CD14-positive monocyte (primary cell): ENCODE results near the gene CXCL11. TPM values are rescaled to one million over a fixed set of nuclear protein-coding genes. Genes with fewer than 3 reads are reported as not detected.
A peak's percentile ranks its signal among the peaks of the same experiment; 100 is the strongest.

ENCODE experiments used
- DNase-seq, 3 donors: peaks; one replicate each; pipeline ENCODE4 v3.0.0-alpha.2; 2011 to 2022
- H2AFZ ChIP-seq: 2 replicates; pipeline ENCODE4 v1.6.0; 2012; ENCODE audit warnings: mild to moderate bottlenecking, low read depth, low read length, inconsistent platforms; ENCODE audit not compliant: insufficient read depth, poor library complexity, severe bottlenecking
- H3K27ac ChIP-seq, 2 donors: 1 replicate in 1 of 2; 2 replicates in 1 of 2; pipeline ENCODE4 v1.5.1; 2012 to 2013; ENCODE audit warnings: low read length in 2 of 2, control low read depth in 1 of 2, inconsistent platforms in 1 of 2, low read depth in 1 of 2, mild to moderate bottlenecking in 1 of 2
- H3K27me3 ChIP-seq, 2 donors: one replicate each; pipeline versions ENCODE4 v1.6.0 to v1.6.1; 2011 to 2013; ENCODE audit warnings: low read length in 2 of 2; ENCODE audit not compliant: control insufficient read depth in 2 of 2, insufficient read depth in 2 of 2
- H3K36me3 ChIP-seq, 2 donors: replicated peaks in 1 of 2; 1 replicate in 1 of 2; 2 replicates in 1 of 2; pipeline versions ENCODE4 v1.5.1 to v1.6.1; 2012 to 2013; ENCODE audit warnings: low read length in 2 of 2, control low read depth in 1 of 2, inconsistent platforms in 1 of 2, mild to moderate bottlenecking in 1 of 2; ENCODE audit not compliant: insufficient read depth in 2 of 2, control insufficient read depth in 1 of 2
- H3K4me1 ChIP-seq, 2 donors: 1 replicate in 1 of 2; 2 replicates in 1 of 2; pipeline versions ENCODE4 v1.5.1 to v1.6.1; 2012 to 2013; ENCODE audit warnings: low read length in 2 of 2, control low read depth in 1 of 2, inconsistent platforms in 1 of 2, mild to moderate bottlenecking in 1 of 2, moderate library complexity in 1 of 2; ENCODE audit not compliant: insufficient read depth in 2 of 2, control insufficient read depth in 1 of 2
- H3K4me2 ChIP-seq: replicated peaks from 2 replicates; pipeline ENCODE3; 2012; ENCODE audit warnings: low read length, moderate library complexity, mild to moderate bottlenecking; ENCODE audit not compliant: poor library complexity, severe bottlenecking; ENCODE audit errors: extremely low read depth
- H3K4me3 ChIP-seq, 3 experiments: fragments of 200-600 bp in 1 of 3; sonication (generic) in 1 of 3; replicated peaks in 1 of 3; 1 replicate in 2 of 3; 2 replicates in 1 of 3; pipeline ENCODE4 v1.5.1; 2011 to 2013; ENCODE audit warnings: low read length in 3 of 3, mild to moderate bottlenecking in 3 of 3, control low read depth in 2 of 3, low read depth in 2 of 3, inconsistent platforms in 1 of 3, moderate library complexity in 1 of 3
- H3K79me2 ChIP-seq: 2 replicates; pipeline ENCODE4 v1.6.0; 2012; ENCODE audit warnings: mild to moderate bottlenecking, control low read depth, inconsistent platforms, low read length, moderate library complexity; ENCODE audit not compliant: insufficient read depth
- H3K9ac ChIP-seq: 2 replicates; pipeline ENCODE4 v1.6.0; 2017; ENCODE audit warnings: low read length, mild to moderate bottlenecking; ENCODE audit not compliant: insufficient read depth, poor library complexity, severe bottlenecking
- H3K9me3 ChIP-seq, 2 donors: replicated peaks in 1 of 2; 1 replicate in 1 of 2; 2 replicates in 1 of 2; pipeline versions ENCODE4 v1.5.1 to v1.6.1; 2012 to 2013; ENCODE audit warnings: low read length in 2 of 2, control low read depth in 1 of 2; ENCODE audit not compliant: control insufficient read depth in 1 of 2, insufficient read depth in 1 of 2
- H4K20me1 ChIP-seq: 2 replicates; pipeline ENCODE4 v1.6.0; 2012; ENCODE audit warnings: mild to moderate bottlenecking, low read length, control low read depth, moderate library complexity; ENCODE audit not compliant: insufficient read depth
- H3K27ac Mint-ChIP-seq, 7 donors: one replicate each; pipeline ENCODE4 v1.8.0; 2020; ENCODE audit warnings: mild to moderate bottlenecking in 7 of 7, mixed read lengths in 7 of 7, moderate library complexity in 6 of 7, inconsistent platforms in 2 of 7
- H3K27me3 Mint-ChIP-seq, 3 donors: one replicate each; pipeline ENCODE4 v1.8.0; 2021 to 2022; ENCODE audit warnings: low read depth in 3 of 3, mild to moderate bottlenecking in 3 of 3, mixed read lengths in 3 of 3, moderate library complexity in 3 of 3, inconsistent platforms in 1 of 3
- H3K36me3 Mint-ChIP-seq, 2 donors: one replicate each; pipeline ENCODE4 v1.8.0; 2020; ENCODE audit warnings: mixed read lengths in 2 of 2, inconsistent platforms in 1 of 2, mild to moderate bottlenecking in 1 of 2
- H3K4me1 Mint-ChIP-seq: one replicate; pipeline ENCODE4 v1.8.0; 2020; ENCODE audit warnings: mild to moderate bottlenecking, mixed read lengths
- H3K4me3 Mint-ChIP-seq, 2 donors: one replicate each; pipeline ENCODE4 v1.8.0; 2020; ENCODE audit warnings: mild to moderate bottlenecking in 2 of 2, mixed read lengths in 2 of 2, moderate library complexity in 1 of 2
- H3K9me3 Mint-ChIP-seq, 7 donors: one replicate each; pipeline ENCODE4 v1.8.0; 2020 to 2022; ENCODE audit warnings: mixed read lengths in 7 of 7, mild to moderate bottlenecking in 6 of 7, moderate library complexity in 6 of 7, inconsistent platforms in 2 of 7
- WGBS: methylation state at CpG from one replicate; pipeline ENCODE4 v1.1.5; 2013; ENCODE audit warnings: missing lambda C conversion rate; ENCODE audit not compliant: insufficient coverage; 5-methylcytosine and 5-hydroxymethylcytosine counted together
- intact Hi-C, 2 donors: fragments of 100-400 bp; cut with micrococcal nuclease; formaldehyde crosslinking; loops; one replicate each; pipeline versions ENCODE4 v1.15.0 to v1.15.1; 2023
- polyA plus RNA-seq, 3 donors: library from polyadenylated mRNA; depleted of rRNA in 1 of 3; unstranded in 2 of 3; stranded (reverse) in 1 of 3; fragments of 300-500 nt in 2 of 3; fragments of >200 nt in 1 of 3; fragmentation: Illumina TruSeq in 2 of 3; gene quantifications; 1 replicate in 2 of 3; 2 replicates in 1 of 3; pipeline ENCODE4 v1.2.3, GENCODE V29; 2012 to 2021
- TF ChIP-seq, protein P1 (sequence below): fragments of 200-600 bp; IDR thresholded peaks from one replicate; pipeline ENCODE4 v1.8.0; 2022; ENCODE audit warnings: antibody characterized with exemption, mild to moderate bottlenecking

CXCL11 gene
- polyA plus RNA-seq, 3 donors = 0.15 to 0.36 (median 0.25) TPM

DNA sequence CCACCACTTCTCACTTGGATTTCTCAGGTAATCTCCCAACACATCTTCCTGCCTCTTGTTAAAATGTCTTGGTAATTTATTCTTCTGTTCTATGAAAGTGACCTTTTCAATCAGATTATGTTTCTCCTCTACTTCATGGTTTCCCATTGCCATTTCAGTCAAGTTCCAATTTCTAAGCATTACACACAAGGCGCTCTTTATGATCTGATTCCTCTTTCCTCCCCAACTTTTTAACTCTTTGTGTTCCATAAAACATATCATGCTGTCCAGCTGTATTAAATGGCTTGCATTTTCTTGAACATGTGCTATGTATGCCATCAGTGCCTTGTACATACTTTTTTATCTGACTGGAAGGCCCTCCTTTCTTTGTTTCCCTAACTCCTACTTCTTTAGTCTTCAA is 25.6 kb upstream of the CXCL11 start:
- no peaks in the 10 kb centered on the region for H3K36me3 Mint-ChIP-seq
- peak overlapping the region in 1 of 2 donors; percentile 46 for H3K4me3 Mint-ChIP-seq
- peaks cover 0 to 2% (median 0%) of the 10 kb centered on the region in 3 donors for H3K27me3 Mint-ChIP-seq
- H3K27me3 ChIP-seq = no peaks in the 10 kb centered on the region
- H3K4me1 ChIP-seq = peaks cover 28 to 43% of the 10 kb centered on the region in 2 donors
- no peak overlapping the region for H3K9ac ChIP-seq
- peak overlapping the region in 3 of 7 donors; percentile 42 to 57 (median 50) for H3K27ac Mint-ChIP-seq
- intact Hi-C loops = loop anchor here in 1 of 2 donors (10.0 kb wide), 1 partner anchor 157 kb away; the partner anchor contains the start of gene PPEF2
- no peak overlapping the region for H3K4me3 ChIP-seq
- H3K9me3 ChIP-seq = no peaks in the 10 kb centered on the region
- no peaks in the 10 kb centered on the region for H3K79me2 ChIP-seq
- no CpG with 5 or more reads among the region's 1 CpG for WGBS
- H3K4me2 ChIP-seq = no peak overlapping the region
- no peaks in the 10 kb centered on the region for H4K20me1 ChIP-seq
- no peaks in the 10 kb centered on the region for H3K36me3 ChIP-seq
- no peak overlapping the region for H2AFZ ChIP-seq
- no peak overlapping the region for H3K27ac ChIP-seq
- TF ChIP-seq, protein P1, sequence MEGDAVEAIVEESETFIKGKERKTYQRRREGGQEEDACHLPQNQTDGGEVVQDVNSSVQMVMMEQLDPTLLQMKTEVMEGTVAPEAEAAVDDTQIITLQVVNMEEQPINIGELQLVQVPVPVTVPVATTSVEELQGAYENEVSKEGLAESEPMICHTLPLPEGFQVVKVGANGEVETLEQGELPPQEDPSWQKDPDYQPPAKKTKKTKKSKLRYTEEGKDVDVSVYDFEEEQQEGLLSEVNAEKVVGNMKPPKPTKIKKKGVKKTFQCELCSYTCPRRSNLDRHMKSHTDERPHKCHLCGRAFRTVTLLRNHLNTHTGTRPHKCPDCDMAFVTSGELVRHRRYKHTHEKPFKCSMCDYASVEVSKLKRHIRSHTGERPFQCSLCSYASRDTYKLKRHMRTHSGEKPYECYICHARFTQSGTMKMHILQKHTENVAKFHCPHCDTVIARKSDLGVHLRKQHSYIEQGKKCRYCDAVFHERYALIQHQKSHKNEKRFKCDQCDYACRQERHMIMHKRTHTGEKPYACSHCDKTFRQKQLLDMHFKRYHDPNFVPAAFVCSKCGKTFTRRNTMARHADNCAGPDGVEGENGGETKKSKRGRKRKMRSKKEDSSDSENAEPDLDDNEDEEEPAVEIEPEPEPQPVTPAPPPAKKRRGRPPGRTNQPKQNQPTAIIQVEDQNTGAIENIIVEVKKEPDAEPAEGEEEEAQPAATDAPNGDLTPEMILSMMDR = no peak
- DNase-seq = no peak
- peaks cover 41% of the 10 kb centered on the region for H3K4me1 Mint-ChIP-seq
- H3K9me3 Mint-ChIP-seq = no peaks in the 10 kb centered on the region

DNA sequence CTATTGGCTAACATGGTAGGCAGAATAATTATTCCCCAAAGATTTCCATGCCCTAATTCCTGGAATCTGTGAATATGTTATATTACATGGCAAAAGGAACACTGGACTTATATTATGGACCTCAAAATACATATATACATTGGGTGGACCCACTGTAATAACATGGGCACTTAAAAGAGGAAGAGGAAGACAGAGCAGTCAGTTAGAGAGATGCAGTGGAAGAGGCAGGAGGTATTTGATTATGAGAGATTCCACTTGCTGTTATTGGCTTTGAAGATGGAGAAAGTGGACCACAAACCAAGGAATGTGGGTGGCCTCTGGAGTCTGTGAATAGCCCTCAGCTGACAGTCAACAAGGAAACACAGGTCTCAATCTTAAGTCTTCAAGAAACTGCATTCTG is 24.6 kb upstream of the CXCL11 start:
- H3K4me3 ChIP-seq = peak overlapping the region in 1 of 3 experiments; percentile 10
- Mint-ChIP-seq H3K27me3 (peaks cover 0 to 2% (median 0%) of the 10 kb centered on the region in 3 donors), H3K27ac (peak overlapping the region in 6 of 7 donors; percentile 57 to 83 (median 78)), H3K4me3 (no peak overlapping the region), H3K4me1 (peaks cover 45% of the 10 kb centered on the region), H3K9me3 (no peaks in the 10 kb centered on the region), H3K36me3 (no peaks in the 10 kb centered on the region)
- H3K4me1 ChIP-seq = peaks cover 28 to 43% of the 10 kb centered on the region in 2 donors
- no peaks in the 10 kb centered on the region for H3K27me3 ChIP-seq
- peak in 2 of 3 donors; percentile 26 for DNase-seq
- no peaks in the 10 kb centered on the region for H3K9me3 ChIP-seq
- no peaks in the 10 kb centered on the region for H3K36me3 ChIP-seq
- no peaks in the 10 kb centered on the region for H3K79me2 ChIP-seq
- no peak overlapping the region for H3K4me2 ChIP-seq
- no peaks in the 10 kb centered on the region for H4K20me1 ChIP-seq
- intact Hi-C loops = loop anchor here in 1 of 2 donors (10.0 kb wide), 1 partner anchor 156 kb away; the partner anchor contains the start of gene PPEF2
- TF ChIP-seq, protein P1 = no peak
- H2AFZ ChIP-seq = no peak overlapping the region
- no peak overlapping the region for H3K9ac ChIP-seq
- peak overlapping the region in 1 of 2 donors; percentile 30 for H3K27ac ChIP-seq
